ENCODE results near the gene TERB1.
A peak's percentile ranks its signal among the peaks of the same experiment; 100 is the strongest.
"Not testable (repeated sequence)": the region's sequence is repeated elsewhere in the genome, so short reads cannot be mapped to it uniquely, and the experiment has no call there.

The TERB1 gene

DNA sequence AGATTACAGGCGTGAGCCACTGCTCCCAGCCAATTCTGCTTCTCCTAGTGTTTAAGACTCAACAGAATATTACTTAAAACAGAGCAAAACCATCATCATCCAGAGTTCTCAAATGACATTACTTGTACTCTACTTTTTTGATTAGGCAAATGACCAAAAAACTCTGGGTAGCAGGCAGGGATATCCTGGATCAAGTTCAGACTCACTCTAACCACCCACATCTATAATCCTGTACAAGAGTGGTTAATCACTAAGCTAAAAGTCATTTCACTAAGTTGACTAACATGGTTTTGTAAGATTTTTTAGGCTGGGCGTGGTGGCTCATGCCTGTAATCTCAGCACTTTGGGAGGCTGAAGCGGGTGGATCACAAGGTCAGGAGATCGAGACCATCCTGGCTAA lies 22.6 kb upstream of the TERB1 start:
- no peak for DNase-seq (ENCODE audit: low read depth in 2 of 2)

DNA sequence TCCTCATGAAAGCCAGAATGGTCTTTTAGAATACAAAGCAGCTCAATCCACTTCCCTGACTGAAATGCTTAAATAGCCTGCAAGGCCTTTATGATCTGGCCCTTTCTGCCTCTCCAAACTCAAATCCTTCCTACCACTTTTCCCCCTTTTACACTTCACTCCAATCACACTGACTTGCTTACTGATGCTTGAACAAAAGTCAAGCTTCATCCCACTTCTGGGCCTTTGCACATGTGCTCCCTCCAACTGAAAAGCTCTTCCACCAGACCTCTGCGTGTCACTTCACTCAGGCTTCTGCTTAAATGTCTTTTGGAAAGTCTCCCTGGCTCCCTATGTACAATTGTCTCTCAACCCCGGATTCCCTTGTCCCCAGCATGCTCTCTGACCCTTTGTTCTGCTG lies 13.3 kb upstream of the TERB1 start:
- no peak for DNase-seq (ENCODE audit: low read depth in 2 of 2)

DNA sequence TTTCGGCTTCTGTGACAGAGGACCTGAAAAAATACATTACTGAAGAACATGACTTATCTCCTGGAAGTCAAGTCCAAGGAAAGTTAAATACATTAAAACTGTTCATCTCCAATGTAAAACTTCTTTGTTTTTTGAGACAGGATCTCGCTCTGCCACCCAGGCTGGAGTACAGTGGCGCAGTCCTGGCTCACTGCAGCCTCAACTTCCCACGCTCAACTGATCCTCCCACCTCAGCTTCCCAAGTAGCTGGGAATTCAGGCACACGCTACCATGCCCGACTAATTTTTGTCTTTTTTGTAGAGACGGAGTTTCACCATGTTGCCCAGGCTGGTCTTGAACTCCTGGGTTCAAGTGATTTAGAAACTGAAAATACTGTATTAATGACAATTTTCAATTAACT lies 9.7 kb upstream of the TERB1 start:
- DNase-seq (ENCODE audit: low read depth in 2 of 2), result no peak

DNA sequence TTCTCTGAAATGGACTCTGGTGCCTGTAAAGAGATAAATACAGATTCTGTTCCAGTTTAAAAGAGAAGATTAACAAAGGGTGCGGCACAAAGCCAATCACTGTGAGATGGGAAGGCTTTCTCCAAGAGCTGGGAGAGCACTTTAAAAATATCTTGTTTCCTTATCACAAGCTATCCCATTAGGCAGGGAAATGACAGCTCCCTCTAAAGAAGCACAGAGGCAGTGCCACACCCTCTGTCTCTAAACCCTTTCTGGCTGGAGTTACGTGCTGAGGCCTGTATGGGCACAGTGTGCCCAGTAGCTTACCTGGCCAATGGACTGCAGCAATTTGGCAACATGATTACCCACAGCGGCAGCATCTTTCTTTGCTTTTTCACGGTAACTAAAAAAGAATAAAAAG lies 9.0 kb upstream of the TERB1 start:
- DNase-seq (ENCODE audit: low read depth in 2 of 2), result no peak

DNA sequence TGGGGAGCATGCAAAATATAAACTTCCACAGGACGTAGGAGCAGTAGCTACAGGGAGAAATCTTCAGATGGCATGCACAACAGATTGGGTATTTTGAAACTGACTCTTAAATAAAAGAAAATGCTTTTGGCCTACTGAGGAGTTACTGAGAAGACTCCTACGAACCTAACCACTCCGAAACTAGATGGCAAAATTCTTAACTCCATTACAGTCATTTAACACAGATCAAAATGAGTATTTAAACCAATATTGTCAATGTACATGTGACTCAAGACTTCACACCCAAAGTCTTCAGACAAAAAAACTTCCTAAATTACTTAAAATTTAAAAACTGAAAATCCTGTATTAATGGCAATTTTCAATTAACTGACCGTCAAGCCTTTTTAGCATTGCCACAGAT lies 8.4 kb upstream of the TERB1 start:
- no peak for DNase-seq (ENCODE audit: low read depth in 2 of 2)

DNA sequence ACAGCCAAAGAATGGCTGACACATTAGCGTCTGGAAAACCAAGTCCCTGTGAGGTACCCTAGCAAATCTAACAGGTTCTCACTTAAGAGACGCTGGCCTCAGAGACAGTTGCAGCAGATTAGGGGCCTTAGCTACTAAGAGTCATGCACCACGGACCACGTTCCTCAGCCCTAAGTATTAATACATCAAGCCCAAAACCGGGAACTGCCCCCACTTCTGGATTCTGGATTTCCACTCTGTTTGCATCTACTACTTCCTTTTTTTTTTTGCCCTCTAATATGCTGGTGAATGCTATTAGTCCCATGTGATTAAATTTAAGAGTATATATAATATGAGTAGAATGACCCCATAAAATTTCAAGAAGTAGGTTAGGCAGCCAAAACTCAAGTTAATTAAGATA lies 775 bp upstream of the TERB1 start:
- no peak for DNase-seq (ENCODE audit: low read depth in 2 of 2)

DNA sequence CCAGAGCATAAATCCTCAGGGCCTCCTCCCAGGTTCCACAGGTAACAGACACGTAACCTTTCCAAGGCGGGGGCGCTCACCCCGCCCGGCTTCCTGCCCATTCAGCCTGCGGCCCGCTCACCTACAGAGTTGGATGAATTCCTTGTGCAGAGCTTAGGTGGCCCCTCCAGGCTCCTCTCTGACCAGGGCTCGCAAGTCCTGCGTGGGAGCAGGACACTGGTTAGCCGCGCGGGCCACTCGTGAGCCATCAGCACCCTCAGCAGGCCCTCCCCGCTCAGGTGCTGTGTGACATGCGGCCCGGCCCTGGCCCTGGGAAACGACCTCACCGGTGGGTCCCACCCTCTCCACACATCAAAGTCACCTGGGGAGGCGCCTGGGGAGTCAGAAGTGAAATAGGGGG lies 528 bp downstream of the TERB1 start:
- DNase-seq (ENCODE audit: low read depth in 2 of 2), result no peak

DNA sequence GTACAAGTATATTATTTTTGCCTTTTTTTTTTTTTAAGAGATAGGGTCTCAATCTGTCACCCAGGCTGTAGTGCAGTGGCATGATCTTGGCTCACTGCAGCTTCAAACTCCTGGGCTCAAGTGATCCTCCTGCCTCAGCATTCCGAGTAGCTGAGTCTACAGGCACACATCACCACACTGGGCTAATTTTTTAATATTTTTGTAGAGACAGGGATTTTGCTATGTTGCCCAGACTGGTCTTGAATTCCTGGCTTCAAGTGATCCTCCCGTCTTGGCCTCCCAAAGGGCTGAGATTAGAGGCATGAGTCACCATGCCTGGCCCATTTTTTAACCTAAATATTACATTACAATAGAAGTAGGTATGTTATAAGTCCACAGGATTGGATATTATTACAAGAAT lies 3.2 kb downstream of the TERB1 start:
- DNase-seq (ENCODE audit: low read depth in 2 of 2), result no peak

DNA sequence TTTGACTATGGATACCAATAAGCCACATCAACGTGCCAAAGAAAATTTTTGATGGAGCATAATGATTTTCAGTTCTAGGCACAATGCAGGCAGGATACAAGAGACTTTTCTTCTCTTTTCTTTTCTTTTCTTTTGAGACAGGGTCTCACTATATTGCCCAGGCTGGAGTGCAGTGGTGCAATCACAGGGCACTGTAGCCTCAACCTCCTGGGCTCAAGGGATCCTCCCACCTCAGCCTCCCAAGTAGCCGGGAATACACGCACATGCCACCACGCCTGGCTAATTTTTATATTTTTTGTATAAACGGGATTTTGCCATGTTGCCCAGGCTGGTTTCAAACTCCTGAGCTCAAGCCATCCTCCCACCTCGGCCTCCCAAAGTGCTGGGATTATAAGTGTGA lies 7.4 kb downstream of the TERB1 start:
- not testable (repeated sequence) for DNase-seq (ENCODE audit: low read depth in 2 of 2)

DNA sequence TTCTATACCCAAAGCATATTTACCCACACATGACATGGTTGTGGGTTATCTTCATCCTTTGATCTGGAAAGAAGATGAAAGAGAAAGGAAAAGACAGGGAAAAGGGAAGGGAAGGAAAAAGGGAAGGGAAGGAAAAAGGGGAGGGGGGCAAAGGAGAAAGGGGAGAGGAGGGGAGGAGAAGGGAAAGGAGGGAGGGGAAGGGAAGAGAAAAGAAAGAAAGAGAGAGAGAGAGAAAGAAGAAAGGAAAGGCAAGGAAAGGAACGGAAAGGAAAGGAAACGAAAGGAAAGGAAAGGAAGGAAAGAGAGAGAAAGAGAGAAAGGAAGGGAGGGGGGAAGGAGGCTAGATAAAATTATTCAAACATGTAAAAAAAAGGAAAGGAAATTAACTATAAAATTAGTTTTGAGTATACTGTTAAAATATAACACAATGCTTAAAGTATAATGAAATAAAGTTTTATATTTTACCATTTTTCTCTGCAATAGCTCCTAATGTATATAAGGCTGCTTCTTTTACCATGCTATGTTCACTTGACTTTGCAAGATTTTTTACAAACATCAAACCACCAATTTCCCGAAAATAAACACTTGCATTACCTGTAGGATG lies 11.2 kb downstream of the TERB1 start:
- DNase-seq (ENCODE audit: low read depth in 2 of 2), result no peak

DNA sequence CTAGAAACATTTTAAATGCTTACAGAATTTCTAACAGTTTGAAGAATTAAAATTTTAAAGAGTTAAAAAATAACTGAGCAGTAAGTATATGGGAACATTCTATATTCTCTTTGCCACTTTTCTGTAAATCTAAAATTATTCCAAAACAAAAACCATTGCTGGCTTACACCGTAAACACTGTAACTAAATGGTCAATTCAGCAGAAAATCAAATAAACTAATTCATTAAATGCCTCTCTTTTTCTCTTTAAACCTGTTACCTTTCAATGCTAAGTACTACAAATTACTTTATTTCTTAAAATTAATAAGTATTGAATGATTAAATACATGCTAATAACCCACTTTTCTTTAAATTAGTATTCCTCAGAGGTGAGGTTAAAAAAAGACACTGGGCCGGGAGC lies 14.0 kb downstream of the TERB1 start:
- DNase-seq (ENCODE audit: low read depth in 2 of 2), result no peak

DNA sequence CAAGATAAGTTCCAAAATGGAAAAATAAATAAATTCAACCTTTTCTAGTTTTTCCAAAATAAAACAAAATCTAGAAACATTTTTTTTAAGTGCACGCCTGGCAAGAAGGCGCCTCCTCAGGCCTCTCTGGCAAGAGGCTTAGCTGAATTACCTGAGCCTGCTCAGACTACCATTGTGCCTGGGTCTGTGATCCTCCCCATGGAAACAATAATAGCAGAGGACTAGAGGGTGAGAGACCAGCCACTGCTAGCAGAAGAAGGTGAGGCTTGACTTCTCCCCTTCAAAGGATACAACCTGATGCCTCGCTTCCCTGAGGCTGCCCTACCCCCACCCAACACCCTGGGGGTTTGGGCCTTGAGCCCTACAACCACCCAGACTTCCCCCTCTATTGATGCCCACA lies 14.8 kb downstream of the TERB1 start:
- no peak for DNase-seq (ENCODE audit: low read depth in 2 of 2)

DNA sequence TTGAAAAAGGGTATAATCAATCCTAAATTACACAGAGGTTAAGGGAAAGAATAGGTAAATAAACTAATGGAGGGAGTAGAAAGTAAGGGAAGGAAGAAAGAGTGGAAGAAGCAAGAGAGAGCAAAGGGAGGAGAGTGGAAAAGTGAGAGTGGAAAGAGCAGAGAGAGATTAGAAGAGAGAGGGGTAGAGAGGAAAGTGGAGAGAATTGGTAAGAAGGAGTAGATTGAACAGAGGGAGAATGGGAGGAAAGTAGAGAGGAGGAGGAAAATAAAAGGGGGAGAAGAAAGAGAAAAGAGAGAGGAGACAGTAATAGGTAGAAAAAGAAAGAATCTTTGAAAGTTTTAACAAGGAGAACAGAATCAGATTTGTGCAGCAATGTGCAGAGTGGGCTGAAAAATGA lies 24.9 kb downstream of the TERB1 start:
- no peak for DNase-seq (ENCODE audit: low read depth in 2 of 2)

DNA sequence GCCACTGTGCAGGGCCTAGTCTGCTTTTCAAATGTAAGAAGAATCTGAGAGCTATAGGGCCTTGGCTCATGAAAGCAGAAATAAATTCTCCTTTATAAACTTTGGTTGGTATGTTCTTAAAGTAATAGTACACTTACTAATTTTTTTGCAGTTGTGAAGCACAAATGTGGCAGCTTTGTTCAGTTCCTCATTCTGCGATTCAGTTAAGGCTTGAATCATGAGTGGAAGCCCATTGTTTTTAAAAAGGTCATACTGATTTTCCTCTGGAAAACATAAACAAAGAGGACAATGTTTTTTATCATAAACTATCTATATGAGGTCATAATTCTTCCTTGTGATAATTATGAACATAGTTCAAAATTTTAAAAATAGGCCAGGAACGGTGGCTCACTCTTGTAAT lies 26.4 kb downstream of the TERB1 start:
- DNase-seq (ENCODE audit: low read depth in 2 of 2), result no peak

DNA sequence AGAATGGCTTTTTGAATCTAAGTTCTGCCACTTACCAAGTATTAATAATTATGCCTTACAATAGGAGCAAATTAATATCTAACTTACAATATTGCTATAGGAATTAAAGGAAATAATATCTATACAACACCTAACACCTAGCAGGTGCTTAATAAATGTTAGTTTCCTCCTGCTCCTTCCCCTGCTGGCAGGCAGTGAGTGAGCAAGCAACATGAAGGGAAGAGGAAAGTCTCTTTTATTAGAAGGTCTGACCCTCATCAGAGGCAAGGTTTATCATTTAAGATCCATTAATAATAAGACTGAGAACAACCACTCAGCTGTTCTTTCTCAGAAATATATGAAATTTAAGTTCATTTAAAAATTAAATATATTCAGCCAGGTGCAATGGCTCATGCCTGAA lies 43.3 kb downstream of the TERB1 start:
- DNase-seq (ENCODE audit: low read depth in 2 of 2), result no peak

DNA sequence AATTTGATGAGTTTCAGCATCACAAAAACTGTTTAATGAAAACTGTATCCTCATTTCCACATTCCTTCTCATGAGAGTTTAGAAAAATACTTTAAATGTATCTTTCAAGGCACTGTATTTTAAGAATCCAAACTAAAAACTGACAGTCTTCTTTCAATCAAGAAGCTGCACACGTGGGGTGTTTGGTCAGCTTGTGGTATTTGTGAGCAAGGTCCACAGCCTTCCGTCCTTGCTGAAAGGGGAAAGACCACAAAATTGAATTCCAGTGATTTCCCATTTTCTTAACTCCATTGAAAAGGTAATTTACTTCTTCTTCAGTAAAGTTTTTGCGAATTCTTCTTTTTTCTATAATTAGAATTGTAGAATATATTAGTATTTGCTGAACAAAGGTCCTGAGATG lies 46.6 kb downstream of the TERB1 start:
- no peak for DNase-seq (ENCODE audit: low read depth in 2 of 2)

DNA sequence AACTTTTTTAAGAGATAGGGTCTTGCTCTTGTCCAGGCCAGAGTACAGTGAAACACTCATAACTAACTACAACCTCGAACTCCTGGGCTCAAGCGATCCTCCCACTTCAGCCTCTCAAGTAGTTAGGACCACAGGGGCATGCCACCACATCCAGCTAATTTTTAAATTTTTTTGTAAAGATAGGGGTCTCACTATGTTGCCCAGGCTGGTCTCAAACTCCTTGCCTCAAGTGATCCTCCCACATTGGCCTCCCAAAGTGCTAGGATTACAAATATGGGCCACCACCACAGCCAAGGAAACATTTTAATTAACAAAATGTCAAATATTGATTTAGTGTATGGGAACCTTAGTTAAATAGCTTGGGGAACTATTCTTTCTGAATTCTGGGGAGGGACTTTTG lies 47.2 kb downstream of the TERB1 start:
- no peak for DNase-seq (ENCODE audit: low read depth in 2 of 2)

DNA sequence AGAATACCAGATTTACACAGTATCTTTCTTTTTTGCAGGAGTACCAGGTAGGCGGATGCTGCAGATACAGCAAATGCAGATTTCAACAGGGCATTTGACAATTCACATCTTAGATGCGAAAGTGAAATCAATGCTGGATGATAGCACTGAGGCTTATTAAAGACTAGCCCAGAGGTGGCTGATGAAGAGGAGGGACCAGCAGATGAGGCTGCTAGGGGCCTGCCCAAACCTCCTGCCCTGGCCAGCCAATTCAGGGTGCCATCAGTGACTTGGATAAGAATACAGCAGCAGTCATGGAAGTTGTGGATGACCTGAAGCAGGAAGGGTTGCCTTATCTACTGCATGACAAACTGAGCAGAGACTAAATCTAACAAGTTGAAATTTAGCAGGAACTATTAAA lies 48.4 kb downstream of the TERB1 start:
- DNase-seq (ENCODE audit: low read depth in 2 of 2), result no peak

DNA sequence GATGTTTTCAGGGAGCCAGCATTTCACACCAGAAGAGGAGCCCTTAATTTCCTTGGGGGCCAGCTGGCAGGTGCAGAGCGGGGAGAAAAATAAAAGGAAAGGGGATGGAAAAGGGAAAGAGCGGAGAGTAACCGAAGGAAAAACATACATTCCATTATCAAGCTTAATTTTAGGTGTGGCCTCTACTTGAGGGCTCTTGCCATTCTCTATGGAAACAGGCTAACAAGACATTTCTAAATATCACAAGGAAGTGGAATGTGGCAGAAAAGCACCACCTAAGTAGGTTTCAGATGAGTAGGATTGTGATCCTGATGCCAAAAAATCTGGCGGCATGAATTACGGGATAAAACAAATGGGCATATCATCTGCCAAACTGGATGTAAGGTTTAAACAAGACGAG lies 49.0 kb downstream of the TERB1 start:
- DNase-seq (ENCODE audit: low read depth in 2 of 2), result no peak

DNA sequence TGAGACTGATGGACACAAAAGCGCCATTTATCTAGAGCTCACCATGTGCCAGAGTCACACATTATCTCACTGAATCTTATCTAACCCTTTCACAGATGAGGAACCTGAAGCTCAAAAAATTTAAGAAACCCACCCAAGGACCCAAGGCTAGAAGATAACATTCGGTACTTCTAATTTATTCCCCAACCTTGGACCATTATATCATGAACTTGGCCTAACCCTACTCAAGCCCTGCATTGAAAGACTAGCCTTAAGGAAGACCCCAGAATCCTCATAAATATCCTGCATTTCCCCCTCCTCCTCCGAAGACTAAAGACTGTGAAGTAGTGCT lies 49.4 kb downstream of the TERB1 start:
- no peak for DNase-seq (ENCODE audit: low read depth in 2 of 2)

DNA sequence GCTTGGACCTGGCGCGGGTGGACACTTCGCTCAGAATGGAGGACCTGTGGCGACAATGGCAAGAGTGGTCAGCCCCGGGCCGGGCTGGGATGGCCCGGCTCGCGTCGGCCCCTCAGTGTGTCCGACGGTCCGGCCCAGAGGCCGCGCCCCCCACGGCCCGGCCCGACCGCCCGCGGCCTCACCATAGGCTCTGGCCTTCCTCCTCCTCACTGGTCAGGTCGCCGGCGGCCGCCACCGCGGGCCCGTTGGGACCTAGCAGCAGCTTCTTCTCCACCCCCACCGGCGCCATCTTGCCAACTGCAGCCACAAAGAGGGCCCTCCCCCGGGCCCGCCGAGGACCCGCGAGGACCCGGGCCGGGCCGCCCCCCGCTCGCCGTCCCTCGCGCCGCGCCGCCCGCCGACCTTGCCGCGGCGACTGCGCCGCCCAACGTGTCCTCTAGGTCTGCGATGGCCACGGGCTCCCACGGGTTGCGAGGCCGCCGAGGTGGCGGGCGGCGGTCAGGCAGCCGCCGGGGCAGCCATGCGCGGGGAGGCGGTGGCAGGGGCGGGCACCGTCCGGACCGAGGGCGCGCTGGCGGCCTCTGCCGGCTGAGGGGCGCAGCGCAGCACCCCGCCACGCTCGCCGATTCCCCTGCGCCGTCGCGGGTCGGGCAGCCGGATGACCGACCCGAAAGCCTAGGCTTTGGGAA lies 49.9 kb downstream of the TERB1 start, which contains the start of gene DYNC1LI2:
TSS of gene DYNC1LI2 (minus strand) at position 307 of the 689 bp plus-strand sequence. CDS start at position 289, 18 bp downstream.
- peak; percentile 70 to 74 for DNase-seq (ENCODE audit: low read depth in 2 of 2)

DNA sequence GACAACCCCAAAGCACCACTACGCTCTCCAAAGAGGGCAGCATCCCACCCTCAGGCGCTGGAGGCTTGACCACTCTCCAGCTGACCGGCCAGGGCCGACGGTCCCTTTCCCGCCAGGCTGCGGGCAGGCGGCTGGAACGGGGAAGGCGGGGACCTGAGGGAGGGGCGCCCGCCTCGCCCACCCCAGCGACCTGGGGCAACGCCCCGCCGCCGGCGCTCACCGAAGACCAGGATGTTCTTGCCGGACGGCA lies 50.4 kb downstream of the TERB1 start:
- peak in 1 of 2 donors; percentile 10 for DNase-seq (ENCODE audit: low read depth in 2 of 2)

DNA sequence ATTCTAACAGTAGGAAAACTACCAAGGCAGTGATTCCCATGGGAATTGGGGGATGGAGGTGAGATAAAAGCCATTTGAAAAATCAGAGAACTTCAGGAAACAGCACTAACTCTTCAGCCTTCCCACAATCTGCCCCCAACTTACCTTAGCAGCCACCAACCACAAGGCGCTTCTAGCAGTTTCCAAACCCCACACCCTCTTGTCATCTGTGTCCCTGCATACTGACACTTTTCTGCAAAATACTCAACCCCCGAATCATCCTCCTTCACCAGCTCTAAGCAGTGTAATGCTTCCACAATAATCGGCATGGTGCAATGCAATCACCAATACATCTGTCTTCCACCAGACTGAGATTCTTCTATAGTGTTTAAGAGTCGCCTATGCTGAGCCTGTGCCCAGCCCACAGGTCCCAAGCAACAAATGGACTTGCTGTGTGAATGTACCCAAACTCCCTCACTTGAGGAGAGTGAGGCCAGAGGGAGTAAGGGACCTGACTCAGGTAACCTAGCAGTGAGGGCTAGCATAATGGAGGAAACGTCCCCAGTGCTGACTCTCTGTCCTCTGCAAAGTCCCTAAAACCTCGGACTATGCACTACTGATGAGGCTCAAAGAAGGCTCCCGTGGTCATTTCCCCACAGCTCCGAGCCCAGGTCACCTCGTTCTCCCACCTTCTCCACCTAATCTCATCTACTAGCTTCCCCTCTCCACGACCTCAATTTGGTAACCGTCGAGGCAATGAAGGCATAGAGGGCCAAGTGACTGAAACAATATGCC lies 50.9 kb downstream of the TERB1 start:
- DNase-seq (ENCODE audit: low read depth in 2 of 2), result no peak

DNA sequence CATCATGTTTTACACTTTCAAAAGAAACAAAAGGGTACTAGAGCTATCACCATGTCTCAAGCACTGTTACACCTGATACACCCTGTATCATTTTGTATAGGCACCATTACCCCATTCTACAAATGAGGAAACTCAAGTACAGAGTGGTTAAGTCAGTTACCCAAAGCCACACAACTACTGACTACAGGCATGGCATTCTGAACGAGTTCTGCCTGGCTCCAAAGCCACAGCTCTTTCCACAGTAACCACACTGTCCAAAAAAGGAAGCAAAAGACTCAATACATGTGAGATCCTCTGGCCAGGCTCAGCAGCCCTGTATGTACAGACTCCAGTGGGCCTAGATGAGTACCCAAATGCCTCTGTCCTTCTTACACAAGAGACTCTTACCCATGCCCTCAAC lies 54.7 kb downstream of the TERB1 start:
- DNase-seq (ENCODE audit: low read depth in 2 of 2), result peak in 1 of 2 donors; percentile 9
